HepG2 (cell line): ENCODE results near the gene ZFHX3. TPM values are rescaled to one million over a fixed set of nuclear protein-coding genes. Genes with fewer than 3 reads are reported as not detected.

Source experiments
- FOXM1 ChIP-seq: sonication (generic); formaldehyde crosslinking; IDR thresholded peaks from 2 replicates; pipeline ENCODE4 v1.5.0; 2020; ENCODE audit warnings: missing genetic modification reagents
- KDM5A ChIP-seq: fragments of 200-600 bp; sonication (generic); IDR thresholded peaks from 2 replicates; pipeline ENCODE4 v1.7.0; 2018; ENCODE audit warnings: antibody characterized with exemption, mild to moderate bottlenecking, low read length, borderline replicate concordance
- KLF12 ChIP-seq: sonication (generic); formaldehyde crosslinking; IDR thresholded peaks from 2 replicates; pipeline ENCODE4 v1.4.0; 2020; ENCODE audit warnings: missing genetic modification reagents, borderline replicate concordance
- MXD4 ChIP-seq: IDR thresholded peaks from 2 replicates; pipeline ENCODE4 v1.6.1; 2016; ENCODE audit warnings: mild to moderate bottlenecking, missing biosample characterization, missing genetic modification reagents
- NFKB2 ChIP-seq: sonication (generic); formaldehyde crosslinking; IDR thresholded peaks from 2 replicates; pipeline ENCODE4 v1.4.0; 2020; ENCODE audit warnings: missing genetic modification reagents, borderline replicate concordance
- ONECUT2 ChIP-seq: sonication (generic); formaldehyde crosslinking; IDR thresholded peaks from 2 replicates; pipeline ENCODE4 v1.4.0; 2020; ENCODE audit warnings: missing genetic modification reagents
- RXRB ChIP-seq: IDR thresholded peaks from 2 replicates; pipeline ENCODE4 v1.6.1; 2016; ENCODE audit warnings: borderline replicate concordance, missing genetic modification reagents, missing compliant biosample characterization
- TMF1 ChIP-seq: sonication (generic); formaldehyde crosslinking; IDR thresholded peaks from 2 replicates; pipeline ENCODE4 v1.8.1; 2022; ENCODE audit warnings: low read depth, missing genetic modification reagents
- ZNF329 ChIP-seq: sonication (generic); formaldehyde crosslinking; IDR thresholded peaks from 2 replicates; pipeline ENCODE4 v1.9.0; 2021; ENCODE audit warnings: low read depth, mild to moderate bottlenecking, missing genetic modification reagents
- ZNF83 ChIP-seq: sonication (generic); formaldehyde crosslinking; IDR thresholded peaks from 2 replicates; pipeline ENCODE4 v1.4.0; 2020; ENCODE audit warnings: missing genetic modification reagents, mild to moderate bottlenecking, borderline replicate concordance
- polyA plus RNA-seq, 8 experiments: library from polyadenylated mRNA; depleted of rRNA in 3 of 8; stranded (reverse) in 7 of 8; unstranded in 1 of 8; fragments of >200 nt; fragmentation: Illumina TruSeq in 4 of 8; extraction: Trizol in 4 of 8; gene quantifications; 2 replicates each; pipeline versions ENCODE4 v1.2.1 to v1.2.3, GENCODE V29; 2011 to 2016; ENCODE audit warnings: low read depth in 4 of 8, missing spikeins in 1 of 8, mixed read lengths in 1 of 8; ENCODE audit not compliant: insufficient read depth in 1 of 8
- total RNA-seq, 5 experiments: library from RNA; depleted of rRNA; stranded (reverse); fragments of >200 nt; fragmentation: Illumina TruSeq; extraction: Trizol; gene quantifications; 2 replicates each; pipeline ENCODE4 v1.2.3, GENCODE V29; 2016; ENCODE audit warnings: low read depth in 1 of 5
- TF ChIP-seq, protein P1 (sequence below): sonication (generic); formaldehyde crosslinking; IDR thresholded peaks from 2 replicates; pipeline ENCODE4 v1.4.0; 2020; ENCODE audit warnings: low read depth, mild to moderate bottlenecking, missing genetic modification reagents
- TF ChIP-seq, protein P2 (sequence below): sonication (generic); formaldehyde crosslinking; IDR thresholded peaks from 2 replicates; pipeline ENCODE4 v1.4.0; 2020; ENCODE audit warnings: mild to moderate bottlenecking, missing genetic modification reagents
- TF ChIP-seq, protein P3 (sequence below): sonication (generic); formaldehyde crosslinking; IDR thresholded peaks from 2 replicates; pipeline ENCODE4 v1.4.0; 2020; ENCODE audit warnings: missing genetic modification reagents, low read depth, mild to moderate bottlenecking, borderline replicate concordance
- TF ChIP-seq, protein P4 (sequence below): sonication (generic); formaldehyde crosslinking; IDR thresholded peaks from 2 replicates; pipeline ENCODE4 v1.4.0; 2020; ENCODE audit warnings: missing genetic modification reagents
- TF ChIP-seq, protein P5 (sequence below): sonication (generic); formaldehyde crosslinking; IDR thresholded peaks from 2 replicates; pipeline ENCODE4 v1.5.0; 2020; ENCODE audit warnings: mild to moderate bottlenecking, low read depth, missing genetic modification reagents, borderline replicate concordance

ZFHX3 gene
- total and polyA plus RNA-seq, 2 of the 13 experiments (the other 11 are each of a cell fraction or from before 2014, with no cell fraction given), result 5.0 to 6.0 TPM

DNA sequence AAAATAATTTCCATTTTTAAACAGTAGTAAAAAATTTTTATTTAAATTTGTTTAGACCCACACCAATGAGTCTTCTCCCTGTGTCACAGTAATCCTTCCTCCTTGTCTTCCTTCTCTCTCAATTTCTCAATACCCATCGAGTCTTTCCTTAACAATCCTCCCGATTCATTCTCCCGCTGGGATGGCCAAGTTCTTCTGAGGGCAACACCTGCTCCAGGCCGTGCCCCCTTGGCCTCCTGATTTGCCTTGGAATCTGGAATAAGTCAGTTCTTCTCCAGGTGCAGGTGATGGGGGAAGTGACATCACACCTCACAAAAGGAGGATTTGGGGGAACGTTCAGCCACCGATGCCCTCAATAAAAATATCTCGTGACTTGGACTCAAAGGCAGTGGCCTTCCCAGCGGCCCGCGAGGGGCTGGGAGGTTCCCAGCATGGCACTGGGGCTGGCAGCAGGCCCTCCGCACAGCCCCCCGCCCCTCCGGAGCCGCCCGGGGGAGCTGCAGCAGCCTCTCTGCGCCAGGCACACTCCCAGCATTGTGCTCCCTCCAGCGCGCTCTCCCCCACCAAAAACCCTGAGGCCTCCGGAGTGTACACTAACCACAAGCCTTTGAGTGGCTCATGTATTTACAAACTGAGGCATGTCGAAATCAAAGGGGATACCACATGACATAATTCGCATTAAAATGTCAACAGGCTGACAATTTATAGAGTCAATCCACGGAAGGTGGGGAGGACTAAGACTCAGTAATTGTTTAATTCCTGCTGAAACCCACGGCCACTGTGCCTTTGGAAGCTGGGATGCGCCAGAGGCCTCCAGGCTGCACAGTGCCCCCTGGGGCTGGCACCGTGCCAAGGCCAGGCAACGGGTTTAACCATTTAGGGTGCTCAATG is 120.5 kb downstream of the ZFHX3 start (continued):
- TF ChIP-seq, protein P1, sequence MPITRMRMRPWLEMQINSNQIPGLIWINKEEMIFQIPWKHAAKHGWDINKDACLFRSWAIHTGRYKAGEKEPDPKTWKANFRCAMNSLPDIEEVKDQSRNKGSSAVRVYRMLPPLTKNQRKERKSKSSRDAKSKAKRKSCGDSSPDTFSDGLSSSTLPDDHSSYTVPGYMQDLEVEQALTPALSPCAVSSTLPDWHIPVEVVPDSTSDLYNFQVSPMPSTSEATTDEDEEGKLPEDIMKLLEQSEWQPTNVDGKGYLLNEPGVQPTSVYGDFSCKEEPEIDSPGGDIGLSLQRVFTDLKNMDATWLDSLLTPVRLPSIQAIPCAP, result no peak
- TF ChIP-seq, protein P2, sequence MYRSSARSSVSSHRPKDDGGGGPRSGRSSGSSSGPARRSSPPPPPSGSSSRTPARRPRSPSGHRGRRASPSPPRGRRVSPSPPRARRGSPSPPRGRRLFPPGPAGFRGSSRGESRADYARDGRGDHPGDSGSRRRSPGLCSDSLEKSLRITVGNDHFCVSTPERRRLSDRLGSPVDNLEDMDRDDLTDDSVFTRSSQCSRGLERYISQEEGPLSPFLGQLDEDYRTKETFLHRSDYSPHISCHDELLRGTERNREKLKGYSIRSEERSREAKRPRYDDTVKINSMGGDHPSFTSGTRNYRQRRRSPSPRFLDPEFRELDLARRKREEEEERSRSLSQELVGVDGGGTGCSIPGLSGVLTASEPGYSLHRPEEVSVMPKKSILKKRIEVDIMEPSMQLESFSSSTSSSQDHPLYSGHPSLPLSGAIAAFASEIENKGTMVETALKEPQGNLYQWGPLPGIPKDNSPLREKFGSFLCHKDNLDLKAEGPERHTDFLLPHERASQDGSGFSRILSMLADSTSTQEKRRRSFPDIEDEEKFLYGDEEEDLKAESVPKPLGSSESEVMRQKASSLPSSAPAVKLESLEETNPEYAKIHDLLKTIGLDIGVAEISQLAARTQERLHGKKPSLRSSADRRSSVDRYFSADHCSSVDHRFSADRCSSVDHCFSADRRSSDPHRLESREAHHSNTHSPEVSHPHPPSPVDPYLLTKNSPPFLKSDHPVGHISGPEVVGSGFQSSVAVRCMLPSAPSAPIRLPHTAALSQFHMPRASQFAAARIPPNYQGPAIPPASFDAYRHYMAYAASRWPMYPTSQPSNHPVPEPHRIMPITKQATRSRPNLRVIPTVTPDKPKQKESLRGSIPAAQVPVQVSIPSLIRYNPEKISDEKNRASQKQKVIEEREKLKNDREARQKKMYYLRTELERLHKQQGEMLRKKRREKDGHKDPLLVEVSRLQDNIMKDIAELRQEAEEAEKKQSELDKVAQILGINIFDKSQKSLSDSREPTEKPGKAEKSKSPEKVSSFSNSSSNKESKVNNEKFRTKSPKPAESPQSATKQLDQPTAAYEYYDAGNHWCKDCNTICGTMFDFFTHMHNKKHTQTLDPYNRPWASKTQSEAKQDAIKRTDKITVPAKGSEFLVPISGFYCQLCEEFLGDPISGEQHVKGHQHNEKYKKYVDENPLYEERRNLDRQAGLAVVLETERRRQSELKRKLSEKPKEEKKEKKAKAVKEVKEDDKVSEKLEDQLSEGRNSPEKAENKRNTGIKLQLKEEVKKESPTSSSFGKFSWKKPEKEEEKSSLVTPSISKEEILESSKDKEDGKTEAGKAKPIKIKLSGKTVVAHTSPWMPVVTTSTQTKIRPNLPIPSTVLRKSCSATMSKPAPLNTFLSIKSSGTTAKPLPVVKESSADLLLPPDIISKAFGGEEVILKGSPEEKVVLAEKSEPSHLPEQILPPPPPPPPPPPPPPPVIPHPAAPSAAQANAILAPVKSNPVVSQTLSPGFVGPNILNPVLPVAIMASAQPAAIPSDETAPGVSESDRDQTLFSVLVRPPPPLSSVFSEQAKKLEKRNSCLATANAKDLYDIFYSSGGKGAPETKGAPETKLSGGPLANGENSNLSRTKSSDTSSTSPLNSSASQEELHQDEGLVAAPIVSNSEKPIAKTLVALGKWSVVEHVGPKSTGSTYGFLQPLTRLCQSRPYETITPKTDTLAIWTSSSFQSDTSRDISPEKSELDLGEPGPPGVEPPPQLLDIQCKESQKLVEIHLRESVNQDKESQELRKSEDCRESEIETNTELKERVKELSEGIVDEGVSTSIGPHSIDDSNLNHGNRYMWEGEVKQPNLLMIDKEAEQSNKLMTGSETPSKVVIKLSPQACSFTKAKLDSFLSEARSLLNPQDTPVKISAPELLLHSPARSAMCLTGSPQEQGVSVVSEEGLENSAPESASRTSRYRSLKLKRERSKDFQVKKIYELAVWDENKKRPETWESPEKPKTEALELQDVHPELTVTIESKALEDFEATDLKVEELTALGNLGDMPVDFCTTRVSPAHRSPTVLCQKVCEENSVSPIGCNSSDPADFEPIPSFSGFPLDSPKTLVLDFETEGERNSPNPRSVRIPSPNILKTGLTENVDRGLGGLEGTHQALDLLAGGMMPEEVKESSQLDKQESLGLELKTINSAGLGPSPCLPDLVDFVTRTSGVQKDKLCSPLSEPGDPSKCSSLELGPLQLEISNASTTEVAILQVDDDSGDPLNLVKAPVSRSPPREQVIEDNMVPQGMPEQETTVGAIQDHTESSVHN, result no peak
- TF ChIP-seq, protein P3, sequence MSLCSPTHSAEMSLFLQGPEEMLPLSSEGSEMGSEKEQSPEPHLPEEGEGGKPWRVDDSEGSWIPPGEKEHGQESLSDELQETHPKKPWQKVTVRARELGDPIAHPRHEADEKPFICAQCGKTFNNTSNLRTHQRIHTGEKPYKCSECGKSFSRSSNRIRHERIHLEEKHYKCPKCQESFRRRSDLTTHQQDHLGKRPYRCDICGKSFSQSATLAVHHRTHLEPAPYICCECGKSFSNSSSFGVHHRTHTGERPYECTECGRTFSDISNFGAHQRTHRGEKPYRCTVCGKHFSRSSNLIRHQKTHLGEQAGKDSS (CRISPR knock-in tag), result peak; percentile 89; the same call in 1 of the 2 replicates
- TF ChIP-seq NFKB2 (CRISPR knock-in tag), result no peak
- TF ChIP-seq, protein P4, sequence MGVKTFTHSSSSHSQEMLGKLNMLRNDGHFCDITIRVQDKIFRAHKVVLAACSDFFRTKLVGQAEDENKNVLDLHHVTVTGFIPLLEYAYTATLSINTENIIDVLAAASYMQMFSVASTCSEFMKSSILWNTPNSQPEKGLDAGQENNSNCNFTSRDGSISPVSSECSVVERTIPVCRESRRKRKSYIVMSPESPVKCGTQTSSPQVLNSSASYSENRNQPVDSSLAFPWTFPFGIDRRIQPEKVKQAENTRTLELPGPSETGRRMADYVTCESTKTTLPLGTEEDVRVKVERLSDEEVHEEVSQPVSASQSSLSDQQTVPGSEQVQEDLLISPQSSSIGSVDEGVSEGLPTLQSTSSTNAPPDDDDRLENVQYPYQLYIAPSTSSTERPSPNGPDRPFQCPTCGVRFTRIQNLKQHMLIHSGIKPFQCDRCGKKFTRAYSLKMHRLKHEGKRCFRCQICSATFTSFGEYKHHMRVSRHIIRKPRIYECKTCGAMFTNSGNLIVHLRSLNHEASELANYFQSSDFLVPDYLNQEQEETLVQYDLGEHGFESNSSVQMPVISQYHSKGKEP (CRISPR knock-in tag), result no peak
- TF ChIP-seq, protein P5, sequence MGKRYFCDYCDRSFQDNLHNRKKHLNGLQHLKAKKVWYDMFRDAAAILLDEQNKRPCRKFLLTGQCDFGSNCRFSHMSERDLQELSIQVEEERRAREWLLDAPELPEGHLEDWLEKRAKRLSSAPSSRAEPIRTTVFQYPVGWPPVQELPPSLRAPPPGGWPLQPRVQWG (CRISPR knock-in tag), result no peak
- peak; percentile 90 for TF ChIP-seq RXRB (CRISPR knock-in tag)
- TF ChIP-seq ZNF83 (CRISPR knock-in tag), result no peak
- no peak for TF ChIP-seq ZNF329 (CRISPR knock-in tag)
- TF ChIP-seq TMF1, result no peak
- TF ChIP-seq KLF12 (CRISPR knock-in tag), result no peak
- TF ChIP-seq MXD4 (CRISPR knock-in tag), result no peak
- TF ChIP-seq KDM5A, result no peak
- no peak for TF ChIP-seq ONECUT2 (CRISPR knock-in tag)
- TF ChIP-seq FOXM1, result no peak
